H9 (cell line): ENCODE results near the gene CENPB. TPM values are rescaled to one million over a fixed set of nuclear protein-coding genes. Genes with fewer than 3 reads are reported as not detected.

ENCODE experiments used
- DNase-seq: peaks from one replicate; pipeline ENCODE4 v3.0.0-alpha.2; 2017
- H2AFZ ChIP-seq: one replicate; pipeline ENCODE4 v1.6.1; 2013; ENCODE audit warnings: mild to moderate bottlenecking, low read length, control low read depth, moderate library complexity
- H2AK5ac ChIP-seq: 2 replicates; pipeline ENCODE4 v1.6.1; 2013; ENCODE audit warnings: low read length, control low read depth, mixed read lengths; ENCODE audit not compliant: insufficient read length
- H2BK120ac ChIP-seq: one replicate; pipeline ENCODE4 v1.6.1; 2013; ENCODE audit warnings: low read depth, mild to moderate bottlenecking, low read length, control low read depth, inconsistent platforms; ENCODE audit not compliant: poor library complexity, severe bottlenecking
- H2BK12ac ChIP-seq: 2 replicates; pipeline ENCODE4 v1.6.1; 2013; ENCODE audit warnings: low read length, control low read depth, mixed read lengths, low read depth; ENCODE audit not compliant: insufficient read length
- H2BK15ac ChIP-seq: 2 replicates; pipeline ENCODE4 v1.6.1; 2013; ENCODE audit warnings: low read depth, low read length, control low read depth
- H2BK20ac ChIP-seq: one replicate; pipeline ENCODE4 v1.6.1; 2013; ENCODE audit warnings: low read depth, mild to moderate bottlenecking, low read length, control low read depth, inconsistent platforms; ENCODE audit not compliant: poor library complexity, severe bottlenecking
- H2BK5ac ChIP-seq: 2 replicates; pipeline ENCODE4 v1.6.1; 2013; ENCODE audit warnings: low read length, control low read depth, mixed read lengths; ENCODE audit not compliant: insufficient read length
- H3K14ac ChIP-seq: 2 replicates; pipeline ENCODE4 v1.6.1; 2013; ENCODE audit warnings: low read length, control low read depth; ENCODE audit not compliant: insufficient read depth
- H3K18ac ChIP-seq: 2 replicates; pipeline ENCODE4 v1.6.1; 2013; ENCODE audit warnings: low read depth, mild to moderate bottlenecking, mixed read lengths, low read length, control low read depth; ENCODE audit not compliant: insufficient read length
- H3K23ac ChIP-seq: 2 replicates; pipeline ENCODE4 v1.6.1; 2013; ENCODE audit warnings: low read length, control low read depth, mixed read lengths, low read depth; ENCODE audit not compliant: insufficient read length
- H3K23me2 ChIP-seq: 2 replicates; pipeline ENCODE4 v1.6.1; 2013; ENCODE audit warnings: low read depth, mild to moderate bottlenecking, mixed read lengths, low read length, control low read depth; ENCODE audit not compliant: insufficient read length, poor library complexity, severe bottlenecking
- H3K27ac ChIP-seq: 2 replicates; pipeline ENCODE4 v1.5.1; 2013; ENCODE audit warnings: low read length, control low read depth, mixed read lengths, low read depth; ENCODE audit not compliant: insufficient read length
- H3K27me3 ChIP-seq: 2 replicates; pipeline ENCODE4 v1.6.1; 2013; ENCODE audit warnings: low read length, control low read depth, inconsistent platforms; ENCODE audit not compliant: insufficient read depth
- H3K4ac ChIP-seq: 2 replicates; pipeline ENCODE4 v1.6.1; 2013; ENCODE audit warnings: low read depth, mild to moderate bottlenecking, control low read depth, inconsistent platforms, low read length, moderate library complexity
- H3K4me1 ChIP-seq: 2 replicates; pipeline ENCODE4 v1.6.1; 2013; ENCODE audit warnings: low read length, control low read depth, inconsistent platforms; ENCODE audit not compliant: insufficient read depth
- H3K4me2 ChIP-seq: 2 replicates; pipeline ENCODE4 v1.6.1; 2013; ENCODE audit warnings: low read length, control low read depth, mixed read lengths; ENCODE audit not compliant: insufficient read length, insufficient read depth
- H3K56ac ChIP-seq: 2 replicates; pipeline ENCODE4 v1.6.1; 2013; ENCODE audit warnings: low read depth, mild to moderate bottlenecking, mixed read lengths, low read length, control low read depth; ENCODE audit not compliant: insufficient read length
- H3K79me1 ChIP-seq: 2 replicates; pipeline ENCODE4 v1.6.1; 2013; ENCODE audit warnings: low read depth, mild to moderate bottlenecking, moderate library complexity, low read length, control low read depth, inconsistent platforms; ENCODE audit not compliant: insufficient read depth, poor library complexity, severe bottlenecking
- H3K79me2 ChIP-seq: 2 replicates; pipeline ENCODE4 v1.6.1; 2013; ENCODE audit warnings: low read length, control low read depth, inconsistent platforms; ENCODE audit not compliant: insufficient read depth
- H3K9ac ChIP-seq: 2 replicates; pipeline ENCODE4 v1.6.1; 2013; ENCODE audit warnings: low read length, control low read depth, mixed read lengths; ENCODE audit not compliant: insufficient read length; ENCODE audit errors: extremely low read depth
- H3K9me3 ChIP-seq: one replicate; pipeline ENCODE4 v1.6.1; 2013; ENCODE audit warnings: low read depth, low read length, inconsistent platforms; ENCODE audit not compliant: control insufficient read depth
- H3T11ph ChIP-seq: one replicate; pipeline ENCODE4 v1.6.1; 2013; ENCODE audit warnings: mild to moderate bottlenecking, low read length, control low read depth, inconsistent platforms
- H4K20me1 ChIP-seq: one replicate; pipeline ENCODE4 v1.6.1; 2013; ENCODE audit not compliant: control insufficient read depth, insufficient read length, insufficient read depth
- H4K5ac ChIP-seq: 2 replicates; pipeline ENCODE4 v1.6.1; 2013; ENCODE audit warnings: low read depth, mild to moderate bottlenecking, mixed read lengths, low read length, control low read depth; ENCODE audit not compliant: insufficient read length
- H4K8ac ChIP-seq: replicated peaks from 2 replicates; pipeline ENCODE4 v1.6.1; 2013; ENCODE audit warnings: low read length, control low read depth, mixed read lengths, low read depth; ENCODE audit not compliant: insufficient read length
- H4K91ac ChIP-seq: 2 replicates; pipeline ENCODE4 v1.6.1; 2013; ENCODE audit warnings: low read depth, mild to moderate bottlenecking, moderate library complexity, mixed read lengths, low read length, control low read depth; ENCODE audit not compliant: insufficient read length
- H3K27ac Mint-ChIP-seq, 3 experiments: 2 replicates in 2 of 3; 3 replicates in 1 of 3; pipeline ENCODE4 v1.8.0; 2020 to 2021; ENCODE audit warnings: mixed read lengths in 3 of 3, mild to moderate bottlenecking in 1 of 3, moderate library complexity in 1 of 3
- H3K27me3 Mint-ChIP-seq: 2 replicates; pipeline ENCODE4 v1.8.0; 2021; ENCODE audit warnings: low read depth, mild to moderate bottlenecking, moderate library complexity, mixed read lengths
- H3K36me3 Mint-ChIP-seq, 3 experiments: 2 replicates in 2 of 3; 3 replicates in 1 of 3; pipeline ENCODE4 v1.8.0; 2020 to 2021; ENCODE audit warnings: low read depth in 3 of 3, mixed read lengths in 3 of 3; ENCODE audit not compliant: insufficient read depth in 1 of 3
- H3K4me1 Mint-ChIP-seq, 2 experiments: 2 replicates each; pipeline ENCODE4 v1.8.0; 2020; ENCODE audit warnings: mixed read lengths in 2 of 2
- H3K4me3 Mint-ChIP-seq, 2 experiments: 2 replicates in 1 of 2; 3 replicates in 1 of 2; pipeline ENCODE4 v1.8.0; 2020 to 2021; ENCODE audit warnings: mild to moderate bottlenecking in 2 of 2, mixed read lengths in 2 of 2, moderate library complexity in 1 of 2
- H3K9me3 Mint-ChIP-seq, 2 experiments: 2 replicates in 1 of 2; 3 replicates in 1 of 2; pipeline ENCODE4 v1.8.0; 2020; ENCODE audit warnings: mild to moderate bottlenecking in 2 of 2, mixed read lengths in 2 of 2, moderate library complexity in 1 of 2
- CTCF ChIP-seq: fragments of 200-600 bp; sonication (generic); conservative IDR thresholded peaks from 3 replicates; pipeline ENCODE4 v1.8.0; 2021; ENCODE audit warnings: antibody characterized with exemption, mild to moderate bottlenecking
- WGBS: extraction: QIAGEN DNeasy Blood & Tissue Kit; methylation state at CpG from one replicate; pipeline ENCODE4 v1.1.7; 2013; ENCODE audit warnings: missing lambda C conversion rate, low lambda C conversion rate, mixed read lengths; ENCODE audit not compliant: insufficient read length; ENCODE audit errors: extremely low coverage; 5-methylcytosine and 5-hydroxymethylcytosine counted together
- total RNA-seq: library from RNA; stranded (reverse); gene quantifications from 2 replicates; pipeline ENCODE4 v1.2.1, GENCODE V29; 2021

CENPB gene
- total RNA-seq, 1 experiment from 2014 or later = 63.1 TPM

- peak; percentile 95 for DNase-seq
- Histone ChIP-seq H2BK20ac (no peak overlapping the region), H4K20me1 (no peaks in the 10 kb centered on the region), H2AK5ac (no peak overlapping the region), H4K5ac (no peak overlapping the region), H3K4ac (no peak overlapping the region), H3K18ac (no peak overlapping the region), H3K9ac (no peak overlapping the region), H2BK12ac (no peak overlapping the region), H3K79me2 (no peaks in the 10 kb centered on the region), H3K27me3 (peaks cover 13% of the 10 kb centered on the region), H3K27ac (no peak overlapping the region), H2BK15ac (no peak overlapping the region), H2BK5ac (no peak overlapping the region), H3T11ph (no peak overlapping the region), H3K9me3 (no peaks in the 10 kb centered on the region), H4K91ac (no peak overlapping the region), H4K8ac (no peak overlapping the region), H3K23me2 (peaks cover 19% of the 10 kb centered on the region), H3K56ac (no peak overlapping the region), H2BK120ac (no peak overlapping the region), H3K4me1 (peaks cover 2% of the 10 kb centered on the region; the same call in 1 of the 2 replicates), H2AFZ (no peak overlapping the region), H3K4me2 (peak overlapping the region; percentile 50), H3K14ac (no peak overlapping the region), H3K79me1 (no peaks in the 10 kb centered on the region), H3K23ac (no peak overlapping the region)
- no peaks in the 10 kb centered on the region for H3K9me3 Mint-ChIP-seq
- peak overlapping the region; percentile 49 to 73 for H3K4me3 Mint-ChIP-seq
- H3K36me3 Mint-ChIP-seq = peaks cover 6 to 21% (median 14%) of the 10 kb centered on the region in 3 experiments; a peak in 6 of 7 replicates
- no CpG with 5 or more reads among the region's 95 CpGs for WGBS
- TF ChIP-seq CTCF = no peak
- H3K4me1 Mint-ChIP-seq = peaks cover 7 to 14% of the 10 kb centered on the region in 2 experiments; a peak in 3 of 4 replicates
- peaks cover 47% of the 10 kb centered on the region for H3K27me3 Mint-ChIP-seq
- H3K27ac Mint-ChIP-seq = no peak overlapping the region
These were observed 34.7 kb downstream of the CENPB start for GRCh38 chr20:3751675-3752385.
